NOMO-1 (cell line): Measurements from ENCODE around the gene PCDHGA10.
"Not testable (repeated sequence)": the region's sequence is repeated elsewhere in the genome, so short reads cannot be mapped to it uniquely, and the experiment has no call there.

Experiments used
- DNase-seq, 2 experiments: peaks; one replicate each; lab custom pipeline; 2025; ENCODE audit not compliant: unreplicated experiment in 2 of 2; lab: John Stamatoyannopoulos, UW

PCDHGA10 gene

GRCh38 chr5:141412854-141413539, at the start of gene PCDHGA10:
TSS of gene PCDHGA10 (plus strand) at chr5:141412987. CDS start at chr5:141413176, 189 bp downstream.
- peak; percentile 41 to 69 for DNase-seq

DNA sequence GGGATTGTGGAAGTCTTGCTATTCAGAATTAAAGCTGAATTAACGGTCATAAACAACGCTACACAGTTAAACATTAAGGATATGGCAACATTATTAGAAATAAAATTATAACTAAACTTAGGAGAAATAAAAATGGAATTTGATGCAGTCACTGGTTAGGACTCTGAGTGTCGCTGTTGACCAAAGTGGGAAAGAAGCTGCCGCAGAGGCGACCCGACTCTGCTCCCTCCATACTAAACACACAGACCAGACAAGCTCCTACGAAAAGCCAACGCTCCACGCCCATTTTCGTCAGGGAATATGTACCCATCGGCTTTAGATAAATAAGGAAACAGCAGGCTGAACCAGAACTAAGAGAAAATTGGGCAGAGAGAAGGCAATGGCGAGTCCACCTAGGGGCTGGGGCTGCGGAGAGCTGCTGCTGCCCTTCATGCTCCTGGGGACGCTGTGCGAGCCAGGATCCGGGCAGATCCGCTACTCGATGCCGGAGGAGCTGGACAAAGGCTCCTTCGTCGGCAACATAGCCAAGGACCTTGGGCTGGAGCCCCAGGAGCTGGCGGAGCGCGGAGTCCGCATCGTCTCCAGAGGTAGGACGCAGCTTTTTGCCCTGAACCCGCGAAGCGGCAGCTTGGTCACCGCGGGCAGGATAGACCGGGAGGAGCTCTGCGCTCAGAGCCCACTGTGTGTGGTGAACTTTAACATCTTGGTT, 48.7 kb upstream of the PCDHGA10 start, which contains the start of gene PCDHGA5:
PCDHGA5 (plus strand) TSS at position 211 of the 709 bp plus-strand sequence; CDS start at position 380, 169 bp downstream.
- DNase-seq: no peak

DNA sequence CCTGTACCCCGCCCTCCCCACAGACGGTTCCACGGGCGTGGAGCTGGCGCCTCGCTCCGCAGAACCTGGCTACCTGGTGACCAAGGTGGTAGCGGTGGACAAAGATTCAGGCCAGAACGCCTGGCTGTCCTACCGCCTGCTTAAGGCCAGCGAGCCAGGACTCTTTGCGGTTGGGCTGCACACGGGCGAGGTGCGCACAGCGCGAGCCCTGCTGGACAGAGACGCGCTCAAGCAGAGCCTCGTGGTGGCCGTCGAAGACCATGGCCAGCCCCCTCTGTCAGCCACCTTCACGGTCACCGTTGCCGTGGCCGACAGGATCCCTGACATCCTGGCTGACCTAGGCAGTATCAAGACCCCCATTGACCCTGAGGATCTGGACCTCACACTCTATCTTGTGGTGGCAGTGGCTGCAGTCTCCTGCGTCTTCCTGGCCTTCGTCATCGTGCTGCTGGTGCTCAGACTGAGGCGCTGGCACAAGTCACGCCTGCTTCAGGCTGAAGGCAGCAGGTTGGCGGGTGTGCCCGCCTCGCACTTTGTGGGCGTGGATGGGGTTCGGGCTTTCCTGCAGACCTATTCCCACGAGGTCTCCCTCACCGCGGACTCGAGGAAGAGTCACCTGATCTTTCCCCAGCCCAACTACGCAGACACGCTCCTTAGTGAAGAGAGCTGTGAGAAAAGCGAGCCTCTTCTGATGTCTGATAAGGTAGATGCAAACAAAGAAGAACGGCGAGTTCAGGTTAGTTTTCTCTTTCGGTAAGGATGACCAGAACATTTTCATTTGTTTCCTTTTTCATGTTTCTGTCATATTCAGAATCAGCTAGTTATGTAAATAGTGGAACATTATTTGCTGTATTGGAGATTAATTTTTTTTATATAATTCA, 46.5 kb upstream of the PCDHGA10 start:
- no peak for DNase-seq

DNA sequence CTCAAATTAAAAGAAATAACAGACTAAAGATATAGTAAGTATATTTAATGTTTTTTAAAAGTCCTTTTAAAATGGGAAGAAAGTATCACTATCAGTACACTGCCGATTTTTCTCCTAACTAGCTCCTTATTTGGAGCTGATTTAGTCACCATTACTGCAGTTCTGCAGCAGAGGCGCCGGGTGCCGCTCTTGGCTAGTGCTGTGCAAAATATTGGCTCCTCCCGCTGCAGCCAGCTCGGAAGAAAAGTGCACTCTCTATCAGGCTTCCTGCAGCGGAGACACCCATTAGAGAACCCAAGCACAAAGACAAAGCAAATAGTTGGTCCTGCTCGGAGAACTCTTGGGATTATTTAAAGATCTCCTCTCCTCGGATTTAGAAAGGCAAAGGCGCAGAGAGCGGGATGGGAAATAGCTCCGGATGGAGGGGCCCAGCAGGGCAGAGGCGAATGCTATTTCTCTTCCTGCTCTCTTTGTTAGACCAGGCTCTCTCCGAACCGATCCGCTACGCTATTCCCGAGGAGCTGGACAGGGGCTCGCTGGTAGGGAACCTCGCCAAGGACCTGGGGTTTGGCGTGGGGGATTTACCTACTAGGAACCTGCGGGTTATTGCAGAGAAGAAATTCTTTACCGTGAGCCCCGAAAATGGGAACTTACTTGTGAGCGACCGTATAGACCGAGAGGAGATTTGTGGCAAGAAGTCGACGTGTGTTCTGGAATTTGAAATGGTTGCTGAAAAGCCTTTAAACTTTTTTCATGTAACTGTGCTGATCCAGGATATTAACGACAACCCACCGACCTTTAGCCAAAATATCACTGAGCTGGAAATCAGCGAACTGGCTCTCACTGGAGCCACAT, 42.6 kb upstream of the PCDHGA10 start, which contains the start of gene PCDHGB3:
PCDHGB3 (plus strand) TSS at position 249 of the 855 bp plus-strand sequence; CDS start at position 402, 153 bp downstream.
- peak; percentile 48 to 59 for DNase-seq

DNA sequence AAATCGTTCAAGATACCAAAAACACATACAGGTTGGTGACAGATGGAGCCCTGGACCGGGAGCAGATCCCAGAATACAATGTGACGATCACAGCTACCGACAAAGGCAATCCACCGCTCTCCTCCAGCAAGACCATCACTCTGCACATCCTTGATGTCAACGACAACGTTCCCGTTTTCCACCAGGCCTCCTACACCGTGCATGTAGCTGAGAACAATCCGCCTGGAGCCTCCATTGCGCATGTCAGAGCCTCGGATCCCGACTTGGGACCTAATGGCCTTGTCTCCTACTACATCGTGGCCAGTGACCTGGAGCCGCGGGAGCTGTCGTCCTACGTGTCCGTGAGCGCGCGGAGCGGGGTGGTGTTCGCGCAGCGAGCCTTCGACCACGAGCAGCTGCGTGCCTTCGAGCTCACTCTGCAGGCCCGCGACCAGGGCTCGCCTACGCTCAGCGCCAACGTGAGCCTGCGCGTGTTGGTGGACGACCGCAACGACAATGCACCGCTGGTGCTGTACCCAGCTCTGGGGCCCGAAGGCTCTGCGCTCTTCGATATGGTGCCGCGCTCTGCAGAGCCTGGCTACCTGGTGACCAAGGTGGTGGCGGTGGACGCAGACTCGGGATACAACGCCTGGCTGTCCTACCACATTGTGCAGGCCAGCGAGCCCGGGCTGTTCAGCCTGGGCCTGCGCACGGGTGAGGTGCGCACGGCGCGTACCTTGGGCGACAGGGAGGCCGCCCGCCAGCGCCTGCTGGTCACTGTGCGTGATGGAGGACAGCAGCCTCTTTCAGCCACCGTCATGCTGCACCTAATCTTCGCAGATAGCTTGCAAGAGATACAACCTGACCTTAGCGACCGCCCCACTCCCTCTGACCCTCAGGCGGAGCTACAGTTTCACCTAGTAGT, 41.0 kb upstream of the PCDHGA10 start:
- DNase-seq: no peak

- DNase-seq: no peak
Measured at GRCh38 chr5:141373673-141374317, 39.0 kb upstream of the PCDHGA10 start, which contains the start of gene PCDHGA6. TSS of gene PCDHGA6 (plus strand) at chr5:141373891. CDS start at chr5:141374084, 193 bp downstream.

DNA sequence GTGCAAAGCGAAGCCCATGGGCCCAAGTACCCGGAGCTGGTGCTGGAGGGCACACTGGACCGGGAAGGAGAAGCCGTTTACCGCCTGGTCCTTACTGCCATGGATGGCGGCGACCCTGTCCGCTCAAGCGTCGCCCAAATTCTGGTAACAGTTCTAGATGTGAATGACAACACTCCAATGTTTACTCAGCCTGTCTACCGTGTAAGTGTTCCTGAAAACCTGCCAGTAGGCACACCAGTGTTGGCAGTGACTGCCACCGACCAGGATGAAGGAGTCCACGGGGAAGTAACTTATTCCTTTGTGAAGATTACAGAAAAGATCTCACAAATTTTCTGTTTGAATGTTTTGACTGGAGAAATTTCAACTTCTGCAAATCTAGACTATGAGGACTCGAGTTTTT, 38.2 kb upstream of the PCDHGA10 start:
- no peak for DNase-seq

GRCh38 chr5:141375444-141376155, 37.2 kb upstream of the PCDHGA10 start:
- not testable (repeated sequence) for DNase-seq

DNA sequence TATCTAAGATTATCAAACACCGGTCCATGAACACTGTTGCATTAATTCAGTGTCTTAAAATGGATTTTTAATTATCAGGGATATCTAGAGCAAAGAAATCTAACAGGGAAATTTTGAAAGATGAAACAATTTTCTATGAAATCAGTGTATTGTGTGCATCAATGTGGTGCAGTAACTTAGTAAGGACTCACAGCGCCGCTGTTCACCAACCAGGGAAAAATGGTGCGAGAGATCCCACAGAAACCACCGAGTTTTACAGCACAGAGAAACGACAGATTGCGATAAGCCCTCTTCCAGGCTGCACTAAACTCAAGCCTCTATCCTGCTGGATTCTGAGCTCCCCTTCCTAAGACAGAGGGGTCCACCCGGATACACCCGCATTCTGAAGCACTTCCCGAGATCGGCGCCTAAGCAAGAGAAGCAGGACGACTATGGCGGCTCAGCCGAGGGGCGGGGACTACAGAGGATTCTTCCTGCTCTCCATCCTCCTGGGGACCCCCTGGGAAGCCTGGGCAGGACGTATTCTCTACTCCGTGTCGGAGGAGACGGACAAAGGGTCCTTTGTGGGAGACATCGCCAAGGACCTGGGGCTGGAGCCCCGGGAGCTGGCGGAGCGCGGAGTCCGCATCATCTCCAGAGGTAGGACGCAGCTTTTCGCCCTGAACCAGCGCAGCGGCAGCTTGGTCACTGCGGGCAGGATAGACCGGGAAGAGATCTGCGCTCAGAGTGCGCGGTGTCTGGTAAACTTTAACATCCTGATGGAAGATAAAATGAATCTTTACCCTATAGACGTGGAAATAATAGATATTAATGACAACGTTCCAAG, 30.1 kb upstream of the PCDHGA10 start, which contains the start of gene PCDHGA7:
PCDHGA7 (plus strand) TSS at position 274 of the 826 bp plus-strand sequence; CDS start at position 432, 158 bp downstream.
- no peak for DNase-seq

GRCh38 chr5:141383345-141383744, 29.4 kb upstream of the PCDHGA10 start:
- DNase-seq: no peak

DNA sequence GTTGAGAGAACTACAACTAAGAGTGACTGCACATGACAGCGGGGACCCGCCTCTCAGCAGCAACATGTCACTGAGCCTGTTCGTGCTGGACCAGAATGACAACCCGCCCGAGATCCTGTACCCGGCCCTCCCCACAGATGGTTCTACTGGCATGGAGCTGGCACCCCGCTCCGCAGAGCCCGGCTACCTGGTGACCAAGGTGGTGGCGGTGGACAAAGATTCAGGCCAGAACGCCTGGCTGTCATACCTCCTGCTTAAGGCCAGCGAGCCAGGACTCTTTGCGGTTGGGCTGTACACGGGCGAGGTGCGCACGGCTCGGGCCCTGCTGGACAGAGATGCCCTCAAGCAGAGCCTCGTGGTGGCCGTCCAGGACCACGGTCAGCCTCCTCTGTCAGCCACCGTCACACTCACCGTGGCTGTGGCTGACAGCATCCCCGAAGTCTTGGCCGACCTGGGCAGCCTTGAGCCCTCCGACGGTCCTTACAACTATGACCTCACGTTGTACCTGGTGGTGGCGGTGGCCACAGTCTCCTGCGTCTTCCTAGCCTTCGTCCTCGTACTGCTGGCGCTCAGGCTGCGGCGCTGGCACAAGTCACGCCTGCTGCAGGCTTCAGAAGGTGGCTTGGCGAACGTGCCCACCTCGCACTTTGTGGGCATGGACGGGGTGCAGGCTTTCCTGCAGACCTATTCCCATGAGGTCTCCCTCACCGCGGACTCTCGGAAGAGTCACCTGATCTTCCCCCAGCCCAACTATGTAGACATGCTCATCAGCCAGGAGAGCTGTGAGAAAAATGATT, 28.1 kb upstream of the PCDHGA10 start:
- DNase-seq: no peak

GRCh38 chr5:141387557-141388311, 25.1 kb upstream of the PCDHGA10 start, which contains the start of gene PCDHGB4:
TSS of gene PCDHGB4 (plus strand) at chr5:141387698. CDS start at chr5:141387885, 187 bp downstream.
- DNase-seq: not testable (repeated sequence)

DNA sequence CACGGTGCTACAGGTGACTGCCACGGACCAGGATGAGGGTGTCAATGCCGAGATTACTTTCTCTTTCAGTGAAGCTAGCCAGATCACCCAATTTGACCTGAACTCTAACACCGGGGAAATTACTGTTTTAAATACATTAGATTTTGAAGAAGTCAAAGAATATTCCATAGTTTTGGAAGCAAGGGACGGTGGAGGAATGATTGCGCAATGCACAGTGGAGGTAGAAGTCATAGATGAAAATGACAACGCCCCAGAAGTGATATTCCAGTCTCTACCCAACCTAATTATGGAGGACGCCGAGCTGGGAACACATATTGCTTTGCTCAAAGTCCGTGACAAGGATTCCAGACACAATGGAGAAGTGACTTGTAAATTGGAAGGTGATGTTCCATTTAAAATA, 24.1 kb upstream of the PCDHGA10 start:
- DNase-seq: no peak

- no peak for DNase-seq
Measured at GRCh38 chr5:141389153-141390042, 23.4 kb upstream of the PCDHGA10 start.
